ENCODE data around the gene CUTC.

- TF ChIP-seq, protein P1, sequence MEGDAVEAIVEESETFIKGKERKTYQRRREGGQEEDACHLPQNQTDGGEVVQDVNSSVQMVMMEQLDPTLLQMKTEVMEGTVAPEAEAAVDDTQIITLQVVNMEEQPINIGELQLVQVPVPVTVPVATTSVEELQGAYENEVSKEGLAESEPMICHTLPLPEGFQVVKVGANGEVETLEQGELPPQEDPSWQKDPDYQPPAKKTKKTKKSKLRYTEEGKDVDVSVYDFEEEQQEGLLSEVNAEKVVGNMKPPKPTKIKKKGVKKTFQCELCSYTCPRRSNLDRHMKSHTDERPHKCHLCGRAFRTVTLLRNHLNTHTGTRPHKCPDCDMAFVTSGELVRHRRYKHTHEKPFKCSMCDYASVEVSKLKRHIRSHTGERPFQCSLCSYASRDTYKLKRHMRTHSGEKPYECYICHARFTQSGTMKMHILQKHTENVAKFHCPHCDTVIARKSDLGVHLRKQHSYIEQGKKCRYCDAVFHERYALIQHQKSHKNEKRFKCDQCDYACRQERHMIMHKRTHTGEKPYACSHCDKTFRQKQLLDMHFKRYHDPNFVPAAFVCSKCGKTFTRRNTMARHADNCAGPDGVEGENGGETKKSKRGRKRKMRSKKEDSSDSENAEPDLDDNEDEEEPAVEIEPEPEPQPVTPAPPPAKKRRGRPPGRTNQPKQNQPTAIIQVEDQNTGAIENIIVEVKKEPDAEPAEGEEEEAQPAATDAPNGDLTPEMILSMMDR (conservative IDR thresholded peaks at IDR 0.05; ENCODE audit: low read length), result no peak
- no peak for TF ChIP-seq EZH2phosphoT487 (IDR thresholded peaks at IDR 0.05; ENCODE audit: borderline replicate concordance)
Observed at GRCh38 chr10:99781734-99782429, 49.8 kb downstream of the CUTC start.

All from Loucy (cell line).